ENCODE results near the gene SMS.

DNA sequence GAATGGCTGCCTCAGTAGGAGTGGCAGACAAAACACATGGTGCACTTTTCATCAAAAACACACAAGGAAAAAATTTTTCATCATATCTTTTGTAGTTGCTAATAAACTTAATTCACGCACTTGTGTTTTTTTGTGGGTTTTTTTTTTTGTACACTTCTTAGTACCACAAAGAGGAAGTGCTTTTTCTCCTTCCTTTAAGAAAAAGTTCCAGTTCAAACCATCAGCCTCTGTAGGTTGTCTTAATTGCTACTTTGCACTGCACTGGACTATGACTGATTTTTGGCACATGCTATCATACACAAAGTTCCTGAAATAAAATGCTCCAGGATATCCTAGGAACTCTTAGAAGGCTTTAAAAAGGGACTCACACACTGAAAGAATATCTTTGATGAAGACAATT is 91.6 kb downstream of the SMS start, which contains the start of gene PHEX:
- TF ChIP-seq, protein P1, sequence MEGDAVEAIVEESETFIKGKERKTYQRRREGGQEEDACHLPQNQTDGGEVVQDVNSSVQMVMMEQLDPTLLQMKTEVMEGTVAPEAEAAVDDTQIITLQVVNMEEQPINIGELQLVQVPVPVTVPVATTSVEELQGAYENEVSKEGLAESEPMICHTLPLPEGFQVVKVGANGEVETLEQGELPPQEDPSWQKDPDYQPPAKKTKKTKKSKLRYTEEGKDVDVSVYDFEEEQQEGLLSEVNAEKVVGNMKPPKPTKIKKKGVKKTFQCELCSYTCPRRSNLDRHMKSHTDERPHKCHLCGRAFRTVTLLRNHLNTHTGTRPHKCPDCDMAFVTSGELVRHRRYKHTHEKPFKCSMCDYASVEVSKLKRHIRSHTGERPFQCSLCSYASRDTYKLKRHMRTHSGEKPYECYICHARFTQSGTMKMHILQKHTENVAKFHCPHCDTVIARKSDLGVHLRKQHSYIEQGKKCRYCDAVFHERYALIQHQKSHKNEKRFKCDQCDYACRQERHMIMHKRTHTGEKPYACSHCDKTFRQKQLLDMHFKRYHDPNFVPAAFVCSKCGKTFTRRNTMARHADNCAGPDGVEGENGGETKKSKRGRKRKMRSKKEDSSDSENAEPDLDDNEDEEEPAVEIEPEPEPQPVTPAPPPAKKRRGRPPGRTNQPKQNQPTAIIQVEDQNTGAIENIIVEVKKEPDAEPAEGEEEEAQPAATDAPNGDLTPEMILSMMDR (IDR thresholded peaks at IDR 0.05; ENCODE audit: low read depth, low read length): no peak
- no peak for TF ChIP-seq EZH2phosphoT487 (IDR thresholded peaks at IDR 0.05; ENCODE audit: low read depth)

Measured in OCI-LY3 (cell line).